ENCODE results near the gene ACBD6.
"Not testable (repeated sequence)": the region's sequence is repeated elsewhere in the genome, so short reads cannot be mapped to it uniquely, and the experiment has no call there.

Gene ACBD6

DNA sequence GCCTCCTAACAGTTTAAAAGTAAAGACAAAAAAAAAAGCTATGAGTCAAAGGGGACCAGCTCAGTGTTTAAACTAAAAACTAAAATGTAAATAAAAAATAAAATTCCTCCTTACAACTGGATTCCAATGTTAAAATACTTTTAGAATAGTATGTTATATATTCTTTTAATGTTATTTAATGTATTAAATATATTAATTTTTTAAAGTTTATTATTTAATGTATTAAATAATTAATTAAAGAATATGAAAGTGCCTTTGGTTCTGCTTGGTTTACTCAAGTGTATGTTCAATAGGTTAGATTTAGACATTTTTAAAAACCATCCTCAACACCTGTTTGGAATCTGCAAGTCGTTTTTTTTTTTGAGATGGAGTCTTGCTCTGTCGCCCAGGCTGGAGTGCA lies 13.1 kb downstream of the ACBD6 start:
- no peak for DNase-seq (ENCODE audit: low read depth)

DNA sequence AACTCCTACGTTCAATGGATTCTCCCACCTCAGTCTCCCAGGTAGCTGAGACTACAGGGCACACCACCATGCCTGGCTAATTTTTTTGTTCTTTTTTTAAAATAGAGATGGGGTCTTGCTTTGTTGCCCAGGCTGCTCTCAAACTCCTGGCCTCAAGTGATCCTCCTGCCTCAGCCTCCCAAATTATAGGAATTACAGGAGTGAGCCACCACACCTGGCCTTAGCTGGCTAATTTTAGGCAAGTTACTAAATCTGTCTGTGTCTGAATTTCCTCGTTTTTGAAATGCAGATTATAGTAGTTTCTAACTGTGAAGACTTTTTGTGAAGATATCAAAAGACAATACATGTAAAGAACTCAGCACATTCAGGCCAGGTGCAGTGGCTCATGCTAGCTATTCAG lies 13.7 kb downstream of the ACBD6 start:
- DNase-seq (ENCODE audit: low read depth) = no peak

DNA sequence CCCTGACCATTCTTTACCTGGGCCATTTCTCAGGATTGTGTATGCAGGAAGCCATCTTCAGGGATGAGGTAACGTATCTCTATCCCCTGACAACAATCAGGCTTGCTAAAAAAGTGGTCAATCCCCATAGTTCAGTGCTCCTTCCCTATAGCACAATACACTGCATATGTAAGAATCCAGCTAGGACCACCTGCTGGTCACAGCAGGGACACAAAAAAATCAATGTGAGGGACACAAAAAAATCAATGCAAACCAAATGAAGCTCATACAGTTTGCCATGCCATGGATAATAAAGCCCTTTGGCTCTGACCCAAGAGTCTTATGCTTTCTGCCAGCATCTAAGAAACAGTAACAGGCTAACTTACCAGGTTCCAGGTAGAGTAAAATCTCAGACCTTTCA lies 16.3 kb downstream of the ACBD6 start:
- DNase-seq (ENCODE audit: low read depth) = no peak

DNA sequence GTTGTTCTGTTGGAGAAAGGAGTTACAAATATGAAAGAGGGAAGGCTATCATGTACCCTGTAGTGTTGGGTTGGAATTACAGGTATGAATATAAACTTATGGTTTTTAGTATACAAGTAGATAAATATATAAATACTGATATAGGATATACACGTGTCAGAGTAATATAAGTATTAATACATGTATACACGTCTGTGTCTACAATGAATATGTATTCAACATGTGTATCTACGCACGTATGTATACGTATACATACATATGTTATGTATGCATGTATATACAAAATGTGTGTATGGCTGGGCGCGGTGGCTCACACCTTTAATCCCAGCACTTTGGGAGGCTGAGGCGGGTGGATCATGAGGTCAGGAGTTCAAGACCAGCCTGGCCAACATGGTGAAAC lies 17.9 kb downstream of the ACBD6 start:
- DNase-seq (ENCODE audit: low read depth) = no peak

DNA sequence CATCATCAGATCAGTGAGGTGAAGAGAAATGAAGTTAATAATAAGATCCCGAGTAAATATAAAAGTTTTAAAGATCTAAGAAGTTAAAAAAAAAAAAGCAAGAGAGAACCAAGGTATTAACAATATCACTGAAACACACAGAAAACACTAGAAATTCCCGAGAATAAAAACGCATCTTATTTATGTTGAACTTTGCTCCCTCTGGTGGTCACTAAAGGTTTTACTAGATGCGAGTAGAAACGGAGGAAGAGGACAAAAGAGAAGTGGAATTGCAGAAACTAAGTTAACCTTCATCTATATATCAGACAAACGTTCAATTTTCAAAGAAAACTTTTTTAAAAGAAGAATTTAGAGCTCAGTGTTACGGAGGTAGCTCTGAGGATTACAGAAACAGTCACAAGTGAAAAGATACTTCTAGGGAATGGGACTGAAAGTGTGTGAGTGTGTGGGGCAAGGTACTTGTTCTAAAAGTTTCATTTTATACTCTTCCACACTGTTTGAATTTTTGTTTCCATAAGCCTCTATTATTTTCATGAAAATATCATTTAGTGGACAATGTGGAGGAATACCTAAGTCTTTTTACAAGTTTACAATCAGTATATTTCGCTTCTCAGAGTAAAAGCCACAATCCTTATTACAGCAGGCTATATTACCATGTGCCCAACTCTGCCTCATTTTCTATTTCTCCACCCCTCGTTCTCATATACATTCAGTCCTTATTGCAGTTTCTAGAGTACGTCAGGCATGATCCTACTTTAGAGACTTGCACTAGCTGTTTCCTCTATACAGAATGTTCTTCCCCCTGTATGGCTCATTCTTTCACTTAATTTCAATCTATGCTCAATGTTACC lies 19.7 kb downstream of the ACBD6 start:
- DNase-seq (ENCODE audit: low read depth) = no peak

DNA sequence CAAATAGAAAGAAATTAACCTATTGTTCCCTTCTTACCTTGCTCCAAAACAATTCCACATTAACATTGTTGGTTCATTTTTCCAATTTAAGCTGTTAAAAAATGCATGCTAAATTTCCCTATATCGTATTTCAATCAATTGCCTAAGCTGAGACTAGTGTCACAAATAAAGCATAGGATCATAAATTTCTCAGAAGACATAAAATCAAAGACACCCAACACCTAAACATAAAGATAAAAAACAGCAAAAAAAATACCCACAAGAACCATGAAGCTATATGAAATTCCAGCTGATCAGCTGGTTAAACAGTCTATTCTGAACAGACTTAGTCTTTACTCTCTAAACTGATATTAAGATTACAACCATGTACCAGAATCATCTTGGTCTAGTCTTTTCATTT lies 32.3 kb downstream of the ACBD6 start:
- DNase-seq (ENCODE audit: low read depth) = no peak

DNA sequence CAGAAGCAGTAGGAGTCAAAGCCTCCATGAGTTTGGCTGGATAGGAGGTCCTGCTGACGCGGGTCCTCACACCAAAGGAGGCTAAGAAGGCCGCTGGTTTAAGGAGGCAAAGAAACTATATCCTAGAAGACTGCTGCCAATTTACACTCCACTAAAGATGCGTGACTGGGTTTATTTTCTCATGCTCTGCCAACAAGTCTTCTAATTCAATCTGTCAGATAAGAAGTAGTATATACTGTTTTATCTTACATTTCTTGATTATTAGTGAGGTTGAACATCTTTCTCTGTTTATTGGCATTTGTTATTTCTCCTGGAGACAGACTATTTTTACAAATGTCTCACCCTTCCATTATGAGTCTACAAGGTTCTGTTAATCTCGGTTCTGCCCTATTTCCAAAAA lies 34.1 kb downstream of the ACBD6 start:
- DNase-seq (ENCODE audit: low read depth) = no peak

DNA sequence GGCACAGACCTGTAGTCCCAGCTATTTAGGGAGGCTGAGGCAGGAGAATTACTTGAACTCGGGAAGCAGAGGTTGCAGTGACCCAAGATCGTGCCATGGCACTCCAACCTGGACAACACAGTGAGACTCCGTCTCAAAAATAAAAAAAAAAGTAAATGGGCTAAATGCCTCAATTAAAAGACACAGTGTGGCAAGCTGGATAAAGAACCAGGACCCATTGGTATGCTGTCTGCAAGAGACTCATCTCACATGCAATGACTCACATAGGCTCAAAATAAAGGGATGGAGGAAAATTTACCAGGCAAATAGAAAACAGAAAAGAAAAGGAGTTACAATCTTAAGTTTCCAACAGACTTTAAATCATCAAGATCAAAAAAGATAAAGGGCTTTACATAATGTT lies 40.3 kb downstream of the ACBD6 start:
- no peak for DNase-seq (ENCODE audit: low read depth)

DNA sequence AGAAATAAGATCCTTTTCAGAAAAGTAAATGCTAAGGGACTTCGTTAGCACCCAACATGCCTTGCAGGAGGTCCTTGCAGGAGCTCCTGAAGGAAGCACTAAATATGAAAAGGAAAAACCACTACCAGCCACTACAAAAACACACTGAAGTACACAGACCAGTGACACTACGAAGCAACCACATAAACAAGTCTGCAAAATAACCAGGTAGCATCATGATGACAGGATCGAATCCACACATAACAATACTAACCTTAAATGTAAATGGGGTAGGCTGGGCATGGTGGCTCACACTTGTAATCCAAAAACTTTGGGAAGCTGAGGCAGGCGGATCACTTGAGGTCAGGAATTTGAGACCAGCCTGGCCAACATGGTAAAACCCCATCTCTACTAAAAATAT lies 40.7 kb downstream of the ACBD6 start:
- not testable (repeated sequence) for DNase-seq (ENCODE audit: low read depth)

DNA sequence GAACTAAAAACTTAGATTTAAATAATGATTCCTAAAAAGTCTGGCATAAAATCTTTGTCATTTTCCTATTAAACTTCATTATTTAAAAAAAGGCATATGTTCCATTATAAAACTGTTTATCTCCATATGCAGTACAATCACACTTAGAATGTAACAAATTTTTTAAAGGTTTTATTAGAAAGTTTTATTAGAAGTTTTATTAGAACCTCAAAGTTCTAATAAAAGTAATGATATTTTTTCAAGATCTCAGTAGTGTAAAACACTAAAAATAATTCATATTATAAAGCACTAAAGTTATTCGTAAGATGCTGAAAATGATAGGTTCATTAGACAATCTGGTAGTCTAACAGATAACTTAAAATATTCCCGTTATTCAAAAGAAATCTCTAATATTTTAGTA lies 43.6 kb downstream of the ACBD6 start:
- DNase-seq (ENCODE audit: low read depth) = no peak

DNA sequence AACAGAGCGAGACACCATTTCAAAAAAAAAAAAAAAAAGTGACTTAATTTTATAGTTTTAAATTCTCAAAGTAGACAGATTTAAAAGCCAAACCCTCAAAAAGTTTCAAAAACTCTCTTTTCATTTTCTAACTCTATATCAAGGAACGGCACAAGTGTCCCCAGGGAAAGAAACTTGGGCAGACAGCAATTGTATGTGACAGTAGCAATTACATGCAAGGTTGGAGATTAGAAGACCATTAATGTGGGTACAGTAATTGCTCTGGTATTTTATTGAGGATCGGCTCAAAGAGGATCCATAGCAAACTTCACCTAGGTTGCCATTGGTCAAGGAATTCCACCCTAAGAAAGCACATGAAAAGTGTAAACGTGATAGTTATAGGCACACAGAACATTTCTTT lies 46.2 kb downstream of the ACBD6 start:
- DNase-seq (ENCODE audit: low read depth) = no peak

DNA sequence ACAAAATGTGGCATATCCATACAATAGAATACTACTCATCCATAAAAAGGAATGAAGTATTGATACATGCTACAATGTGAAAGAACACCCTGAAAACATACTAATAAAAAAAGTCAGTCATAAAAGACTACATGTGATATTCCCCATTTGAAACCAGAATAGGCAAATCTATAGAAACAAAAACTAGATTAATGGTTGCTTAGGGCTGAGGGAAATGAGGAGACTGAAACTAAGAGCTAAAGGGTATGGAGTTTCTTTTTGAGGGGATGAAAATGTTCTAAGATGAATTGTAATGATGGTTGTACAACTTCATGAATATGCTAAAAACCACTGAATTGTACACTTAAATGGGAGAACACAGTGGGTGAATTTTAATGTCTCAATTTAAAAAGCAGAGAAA lies 50.9 kb downstream of the ACBD6 start:
- DNase-seq (ENCODE audit: low read depth) = no peak

DNA sequence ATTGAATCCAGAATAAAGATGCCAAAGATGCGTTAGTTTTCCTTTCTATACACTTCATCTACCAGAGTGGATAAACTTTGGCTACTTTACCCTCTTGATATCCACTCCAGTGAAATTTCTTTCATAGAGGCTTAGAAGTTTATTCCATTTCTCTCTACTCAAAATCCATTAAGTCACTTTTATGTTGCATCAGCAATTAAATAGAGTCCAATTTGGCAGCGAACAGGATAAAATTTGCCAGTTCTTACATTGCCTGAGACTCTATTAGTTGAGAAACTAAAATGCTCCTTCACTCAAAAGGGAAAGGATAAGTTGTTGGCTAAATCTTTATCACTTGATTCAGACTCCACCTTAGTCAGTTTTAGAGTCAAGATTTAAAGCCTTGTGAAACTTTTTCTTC lies 57.9 kb downstream of the ACBD6 start:
- DNase-seq (ENCODE audit: low read depth) = no peak

DNA sequence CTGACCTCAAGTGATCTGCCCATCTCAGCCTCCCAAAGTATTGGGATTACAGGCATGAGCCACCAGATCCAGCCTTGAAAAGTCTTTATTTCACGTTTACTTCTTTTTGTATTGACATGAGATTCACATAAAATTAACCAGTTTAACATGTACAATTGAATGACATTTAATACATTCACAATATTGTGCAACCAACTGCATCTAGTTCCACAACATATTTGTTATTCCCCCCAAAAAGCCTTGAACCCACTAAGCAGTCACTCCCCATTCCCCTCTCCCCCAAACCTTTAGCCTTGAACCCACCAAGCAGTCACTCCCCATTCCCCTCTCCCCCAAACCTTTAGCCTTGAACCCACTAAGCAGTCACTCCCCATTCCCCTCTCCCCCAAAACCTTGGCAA lies 62.0 kb downstream of the ACBD6 start:
- DNase-seq (ENCODE audit: low read depth) = no peak

DNA sequence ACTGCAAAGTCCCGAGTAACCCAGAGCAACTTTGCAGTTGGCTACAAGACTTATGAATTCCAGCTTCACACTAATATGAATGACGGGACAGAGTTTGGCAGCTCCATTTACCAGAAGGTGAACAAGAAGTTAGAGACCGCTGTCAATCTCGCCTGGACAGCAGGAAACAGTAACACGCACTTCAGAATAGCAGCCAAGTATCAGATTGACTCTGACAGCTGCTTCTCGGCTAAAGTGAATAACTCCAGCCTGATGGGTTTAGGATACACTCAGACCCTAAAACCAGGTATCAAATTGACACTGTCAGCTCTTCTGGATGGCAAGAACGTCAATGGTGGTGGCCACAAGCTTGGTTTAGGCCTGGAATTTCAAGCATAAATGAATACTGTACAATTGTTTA lies 66.8 kb downstream of the ACBD6 start:
- no peak for DNase-seq (ENCODE audit: low read depth)

DNA sequence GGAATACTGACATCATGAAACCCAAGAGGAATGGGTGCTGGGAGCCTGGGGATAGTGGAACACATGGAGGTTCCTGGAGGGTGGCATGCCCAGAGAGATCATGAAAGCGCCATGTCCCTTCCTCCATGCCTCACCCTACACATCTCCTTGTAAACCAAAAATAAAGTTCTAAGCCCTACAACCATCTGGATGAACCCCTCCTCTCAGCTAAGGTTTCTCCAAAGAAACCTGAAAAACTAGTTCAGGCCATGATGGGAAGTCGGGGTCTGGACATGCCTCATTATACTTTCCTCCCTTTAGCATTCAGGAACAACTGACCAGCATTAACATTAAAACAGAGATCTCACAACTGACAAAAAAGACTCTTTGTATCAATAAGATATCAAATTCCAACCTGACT lies 68.5 kb downstream of the ACBD6 start:
- no peak for DNase-seq (ENCODE audit: low read depth)

DNA sequence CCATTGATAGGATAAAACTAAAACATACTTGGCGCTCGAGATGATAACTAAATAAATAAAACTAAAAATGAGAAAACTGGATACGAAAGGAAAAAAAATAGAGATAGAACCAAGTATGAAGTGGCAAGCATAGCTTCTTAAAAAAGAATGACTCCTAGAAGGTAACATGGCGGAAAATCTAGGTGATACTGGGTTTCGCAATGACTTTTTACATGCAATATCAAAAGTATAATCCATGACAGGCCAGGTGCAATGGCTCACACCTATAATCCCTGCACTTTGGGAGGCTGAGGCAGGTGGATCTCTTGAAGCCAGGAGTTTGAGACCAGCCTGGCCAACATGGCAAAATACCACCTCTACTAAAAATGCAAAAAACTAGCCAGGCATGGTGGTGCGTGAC lies 70.7 kb downstream of the ACBD6 start:
- no peak for DNase-seq (ENCODE audit: low read depth)

DNA sequence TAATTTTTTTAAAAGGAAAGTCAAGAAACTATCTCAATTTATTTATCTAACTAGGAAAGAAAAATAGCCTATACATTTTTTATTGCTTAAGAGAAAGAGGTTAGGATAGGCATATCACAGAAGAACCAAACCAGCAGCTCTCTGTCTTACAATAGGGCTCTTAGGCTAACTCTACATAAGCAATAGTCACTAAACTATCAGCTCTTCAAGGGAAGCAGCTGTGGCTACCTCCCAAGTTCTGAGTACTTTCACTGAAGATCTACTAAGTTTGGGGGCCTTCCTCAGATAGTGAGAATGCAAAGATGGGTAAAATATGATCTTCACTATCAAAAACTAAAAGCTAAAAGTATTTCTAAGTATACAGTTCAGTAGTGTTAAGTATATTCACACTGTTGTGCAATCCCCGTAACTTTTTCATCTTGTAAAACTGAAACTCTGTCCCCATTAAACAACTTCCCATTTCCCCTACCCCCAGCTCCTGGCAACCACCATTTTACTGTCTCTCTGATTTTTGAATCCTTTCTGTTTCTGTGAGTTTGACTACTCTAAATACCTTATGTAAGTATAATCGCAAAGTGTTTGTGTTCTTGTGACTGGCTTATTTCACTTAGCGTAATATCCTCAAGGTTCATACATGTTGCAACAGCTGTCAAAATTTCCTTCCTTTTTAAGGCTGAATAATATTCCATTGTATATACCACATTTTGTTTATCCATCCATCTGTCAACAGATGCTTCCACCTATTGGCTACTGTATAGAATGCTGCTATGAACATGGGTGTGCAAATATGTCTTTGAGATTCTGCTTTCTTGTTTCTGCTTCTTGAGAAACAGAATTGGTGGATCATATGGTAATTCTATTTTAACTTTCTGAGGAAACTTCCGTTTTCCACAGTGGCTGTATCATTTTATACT lies 73.3 kb downstream of the ACBD6 start:
- no peak for DNase-seq (ENCODE audit: low read depth)

DNA sequence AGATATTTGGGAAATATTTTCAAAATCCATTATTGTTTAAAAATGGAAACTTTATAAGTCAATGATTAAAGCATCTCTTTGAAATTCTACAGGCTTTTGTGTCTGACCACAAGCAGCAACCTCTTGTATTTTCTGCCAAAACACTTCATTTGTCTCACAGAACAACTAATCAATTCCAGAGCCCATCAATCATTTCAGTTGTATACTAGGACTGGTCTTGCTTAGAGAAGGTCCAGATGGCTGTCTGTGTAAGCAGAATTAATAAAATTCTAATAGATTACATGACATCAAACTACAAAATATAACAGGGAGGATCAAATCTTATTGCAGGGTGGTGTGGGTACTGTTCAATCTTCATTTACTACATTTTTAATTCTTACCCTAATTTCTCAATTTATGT lies 76.4 kb downstream of the ACBD6 start:
- DNase-seq (ENCODE audit: low read depth) = no peak

DNA sequence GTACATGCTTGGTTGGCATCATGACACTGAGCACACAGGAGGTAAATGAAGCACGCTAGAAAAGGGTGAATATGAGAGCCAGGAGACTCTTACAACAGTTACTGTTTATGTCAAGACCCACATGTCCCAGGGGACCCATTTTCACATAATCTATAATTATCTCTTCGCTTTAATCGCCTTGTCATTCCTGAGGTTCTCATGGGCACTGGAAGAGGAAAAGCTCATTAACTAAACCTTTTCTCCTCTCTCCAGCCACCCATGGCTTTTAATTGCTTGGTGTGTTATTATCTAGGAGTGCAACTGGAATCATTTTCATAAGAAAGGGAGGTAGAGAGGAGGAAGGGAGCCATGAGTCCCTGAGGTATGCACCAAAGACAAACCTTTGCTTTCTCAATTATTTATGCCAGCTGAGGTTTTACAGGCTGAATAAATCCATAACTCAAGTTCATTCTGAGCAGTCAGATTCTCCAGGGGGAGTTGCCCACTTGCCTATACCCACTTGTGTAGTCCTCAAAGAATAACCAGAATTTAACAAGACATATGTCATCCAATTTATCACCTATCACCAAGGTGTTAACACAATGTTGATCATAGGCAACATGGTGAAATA lies 77.4 kb downstream of the ACBD6 start:
- no peak for DNase-seq (ENCODE audit: low read depth)

DNA sequence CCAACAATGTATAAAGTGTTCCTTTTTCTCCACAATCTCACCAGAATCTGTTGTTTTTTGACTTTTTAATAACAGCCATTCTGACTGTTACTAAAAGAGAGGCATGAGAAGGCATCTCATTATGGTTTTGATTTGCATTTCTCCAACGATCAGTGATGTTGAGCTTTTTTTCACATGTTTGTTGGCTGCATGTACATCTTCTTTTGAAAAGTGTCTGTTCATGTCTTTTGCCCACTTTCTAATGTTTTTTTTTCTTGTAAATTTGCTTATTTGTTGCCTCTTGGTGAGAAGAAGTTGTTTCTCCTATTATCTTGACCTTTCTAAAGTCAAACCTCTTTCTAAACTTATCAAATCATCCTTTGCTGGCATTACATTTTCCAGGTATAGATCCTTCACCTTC lies 80.8 kb downstream of the ACBD6 start:
- no peak for DNase-seq (ENCODE audit: low read depth)

DNA sequence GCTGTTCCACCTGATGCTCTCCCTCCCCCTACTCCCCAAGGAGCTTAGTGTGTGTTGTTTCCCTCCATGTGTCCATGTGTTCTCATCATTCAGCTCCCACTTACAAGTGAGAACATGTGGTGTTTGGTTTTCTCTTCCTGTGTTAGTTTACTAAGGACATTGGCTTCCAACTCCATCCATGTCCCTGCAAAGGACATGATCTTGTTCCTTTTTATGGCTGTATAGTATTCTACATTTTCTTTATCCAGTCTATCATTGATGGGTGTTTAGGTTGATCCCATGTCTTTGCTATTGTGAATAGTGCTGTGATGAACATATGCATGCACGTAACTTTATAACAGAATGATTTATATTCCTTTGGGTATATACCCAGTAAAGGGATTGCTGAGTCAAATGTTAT lies 81.2 kb downstream of the ACBD6 start:
- not testable (repeated sequence) for DNase-seq (ENCODE audit: low read depth)
